Measurements from ENCODE around the gene FAM221B. TPM values are rescaled to one million over a fixed set of nuclear protein-coding genes. Genes with fewer than 3 reads are reported as not detected.

Gene FAM221B
- polyA plus RNA-seq, 3 donors from 2014 or later = not detected

DNA sequence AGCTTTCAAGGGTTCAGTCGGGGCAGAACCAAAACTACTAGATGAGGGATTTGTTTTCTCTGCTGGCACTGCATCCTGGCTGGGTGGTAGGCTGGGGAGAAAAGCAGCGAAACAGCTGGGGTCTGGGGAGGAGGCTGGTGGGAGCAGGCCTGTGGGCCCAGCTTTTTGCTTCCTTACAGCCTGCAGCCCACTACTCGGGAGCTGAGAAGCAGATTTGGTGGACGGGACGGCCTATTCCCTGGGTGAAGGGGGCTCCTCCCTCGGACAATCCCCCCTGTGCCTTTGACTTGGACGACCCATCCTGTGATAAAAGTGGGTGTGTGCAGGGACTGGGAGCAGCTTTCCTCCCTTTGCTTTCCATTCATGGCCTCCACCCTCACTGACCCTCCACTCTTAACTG lies 28.0 kb downstream of the FAM221B start:
- DNase-seq = no peak
- H3K4me1 Mint-ChIP-seq = no peaks in the 10 kb centered on the region
- H3K27me3 Mint-ChIP-seq (ENCODE audit: low read depth in 3 of 3) = peaks cover 0 to 2% (median 0%) of the 10 kb centered on the region in 3 donors
- no peak overlapping the region for H3K4me3 Mint-ChIP-seq
- peaks cover 13 to 29% (median 25%) of the 10 kb centered on the region in 3 donors for H3K36me3 Mint-ChIP-seq
- H3K9me3 Mint-ChIP-seq = no peaks in the 10 kb centered on the region
- peak overlapping the region in 1 of 6 donors; percentile 2 for H3K27ac Mint-ChIP-seq

DNA sequence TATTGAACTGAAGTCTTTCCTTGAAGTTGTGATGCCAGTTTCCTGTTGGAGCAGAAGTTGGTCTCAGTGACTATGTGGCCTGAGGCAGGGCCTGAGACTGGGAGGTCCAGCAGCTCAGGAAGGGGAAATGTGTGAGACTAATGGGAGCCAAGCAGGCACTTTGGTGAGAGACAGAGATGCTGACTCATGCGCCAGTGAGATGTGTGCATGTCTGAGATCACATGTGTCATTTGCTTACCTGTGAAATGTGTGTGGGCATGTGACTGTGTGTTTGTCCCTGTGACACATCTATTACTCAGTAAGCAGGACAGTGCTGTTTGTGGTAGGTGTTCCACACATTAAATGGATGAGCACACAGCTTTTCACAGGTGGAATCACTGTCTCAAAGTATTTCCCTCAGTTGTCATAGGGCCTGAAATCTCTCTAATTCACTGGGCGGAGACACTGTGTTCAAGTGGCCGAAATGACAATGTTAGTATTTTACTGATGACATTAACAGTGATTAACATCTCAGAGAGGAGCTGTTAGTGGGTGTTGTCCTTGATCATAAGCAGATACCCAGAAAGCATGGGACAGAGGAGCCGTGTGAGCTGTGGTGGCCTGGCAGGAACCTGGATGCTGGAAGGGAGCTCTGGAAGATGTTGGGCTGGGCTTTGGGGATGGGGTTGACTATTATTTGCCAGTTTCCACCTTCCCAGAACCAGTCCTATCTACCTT lies 29.7 kb downstream of the FAM221B start:
- DNase-seq = no peak
- H3K4me3 Mint-ChIP-seq = no peak overlapping the region
- peak overlapping the region in 1 of 6 donors; percentile 26 for H3K27ac Mint-ChIP-seq
- peaks cover 11 to 25% (median 23%) of the 10 kb centered on the region in 3 donors for H3K36me3 Mint-ChIP-seq
- peaks cover 0 to 5% of the 10 kb centered on the region in 2 donors for H3K4me1 Mint-ChIP-seq
- H3K27me3 Mint-ChIP-seq (ENCODE audit: low read depth in 3 of 3) = peaks cover 0 to 4% (median 1%) of the 10 kb centered on the region in 3 donors
- H3K9me3 Mint-ChIP-seq = no peaks in the 10 kb centered on the region

DNA sequence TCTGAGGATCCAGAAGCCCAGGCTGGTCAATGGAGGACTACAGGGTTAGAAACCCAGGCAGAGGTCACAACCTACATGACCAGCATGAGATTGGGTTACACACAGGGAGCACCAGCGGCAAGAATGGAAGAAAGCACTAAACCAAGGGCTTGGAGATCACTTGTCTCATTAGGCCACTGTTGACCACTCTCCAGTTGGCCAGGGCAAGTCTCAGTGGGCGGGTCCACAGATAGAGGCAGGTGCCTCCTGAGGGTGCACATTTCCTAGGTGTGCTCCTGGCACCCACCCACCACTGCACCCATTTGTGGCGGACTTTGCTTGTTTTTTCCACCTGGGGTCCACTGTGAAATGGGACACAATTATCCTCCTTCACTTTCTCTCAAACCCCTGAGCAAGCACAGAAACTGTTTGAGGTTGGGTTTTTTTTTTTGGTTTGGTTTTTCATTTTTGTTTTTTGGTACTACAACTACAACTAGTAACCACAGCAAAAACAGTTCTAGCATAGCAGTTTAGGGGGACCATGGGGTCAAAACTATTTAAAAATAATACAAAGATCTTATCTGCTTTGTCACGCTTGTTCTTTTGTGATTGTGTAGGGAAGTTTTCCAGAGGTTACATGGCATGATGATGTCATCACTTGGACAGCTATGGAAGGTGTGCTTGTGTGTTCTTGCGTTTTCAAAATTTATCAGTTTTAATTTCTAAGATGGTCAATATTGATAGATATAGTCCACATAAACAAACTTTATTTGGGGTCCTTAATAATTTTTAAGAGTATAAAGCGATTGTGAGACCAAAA lies 31.0 kb downstream of the FAM221B start:
- Mint-ChIP-seq H3K27me3 (ENCODE audit: low read depth in 3 of 3) (peaks cover 0 to 3% (median 3%) of the 10 kb centered on the region in 3 donors), H3K4me1 (peaks cover 0 to 5% of the 10 kb centered on the region in 2 donors), H3K4me3 (no peak overlapping the region), H3K9me3 (no peaks in the 10 kb centered on the region), H3K36me3 (peaks cover 13 to 20% (median 19%) of the 10 kb centered on the region in 3 donors), H3K27ac (no peak overlapping the region)
- no peak for DNase-seq

GRCh38 chr9:35795695-35796094 lies 32.8 kb downstream of the FAM221B start:
- Mint-ChIP-seq H3K4me1 (peaks cover 0 to 5% of the 10 kb centered on the region in 2 donors), H3K4me3 (no peak overlapping the region)

DNA sequence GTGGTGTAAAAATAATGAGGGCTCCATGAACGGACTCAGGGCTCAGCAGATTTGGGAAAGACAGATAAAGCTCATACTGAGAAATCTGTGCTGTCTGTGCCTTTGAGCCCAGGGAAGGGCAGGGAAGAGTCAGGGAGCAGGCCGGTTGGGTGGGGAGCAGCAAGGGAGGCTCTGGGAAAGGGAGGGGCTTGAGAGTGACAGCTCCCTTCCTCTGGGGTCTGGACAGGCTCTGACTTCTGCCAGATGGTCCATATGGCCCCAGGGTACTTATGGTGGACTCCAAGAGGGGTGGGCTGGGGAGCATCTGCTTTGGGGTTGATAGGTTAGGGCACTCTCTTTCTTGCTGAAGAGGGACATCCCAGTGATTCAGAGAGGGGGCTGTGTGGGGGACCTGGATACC lies 35.1 kb downstream of the FAM221B start:
- no peaks in the 10 kb centered on the region for H3K9me3 Mint-ChIP-seq
- H3K27ac Mint-ChIP-seq = peak overlapping the region in 1 of 6 donors; percentile 77
- peaks cover 2 to 5% of the 10 kb centered on the region in 2 donors for H3K4me1 Mint-ChIP-seq
- H3K27me3 Mint-ChIP-seq (ENCODE audit: low read depth in 3 of 3) = peaks cover 0 to 4% (median 3%) of the 10 kb centered on the region in 3 donors
- H3K4me3 Mint-ChIP-seq = no peak overlapping the region
- H3K36me3 Mint-ChIP-seq = peaks cover 0 to 13% (median 6%) of the 10 kb centered on the region in 3 donors
- no peak for DNase-seq

More at GRCh38 chr9:35795695-35796094, 32.8 kb downstream of the FAM221B start:
- Mint-ChIP-seq H3K27me3 (ENCODE audit: low read depth in 3 of 3) (peaks cover 0 to 4% (median 3%) of the 10 kb centered on the region in 3 donors), H3K27ac (no peak overlapping the region), H3K36me3 (peaks cover 6 to 13% (median 6%) of the 10 kb centered on the region in 3 donors), H3K9me3 (no peaks in the 10 kb centered on the region)
- no peak for DNase-seq

- Mint-ChIP-seq H3K4me3 (no peak overlapping the region), H3K27ac (no peak overlapping the region), H3K27me3 (ENCODE audit: low read depth in 3 of 3) (peaks cover 0 to 4% (median 3%) of the 10 kb centered on the region in 3 donors), H3K36me3 (peaks cover 0 to 13% (median 7%) of the 10 kb centered on the region in 3 donors), H3K9me3 (no peaks in the 10 kb centered on the region), H3K4me1 (peaks cover 2 to 5% of the 10 kb centered on the region in 2 donors)
- DNase-seq = no peak
These were observed 35.7 kb downstream of the FAM221B start for GRCh38 chr9:35792826-35793225.

- Mint-ChIP-seq H3K27me3 (ENCODE audit: low read depth in 3 of 3) (peaks cover 0 to 4% (median 3%) of the 10 kb centered on the region in 3 donors), H3K36me3 (peaks cover 0 to 17% (median 13%) of the 10 kb centered on the region in 3 donors), H3K9me3 (no peaks in the 10 kb centered on the region), H3K27ac (no peak overlapping the region), H3K4me1 (peaks cover 2 to 5% of the 10 kb centered on the region in 2 donors), H3K4me3 (no peak overlapping the region)
- no peak for DNase-seq
These were observed 36.3 kb downstream of the FAM221B start for GRCh38 chr9:35792024-35792813.

- Mint-ChIP-seq H3K9me3 (no peaks in the 10 kb centered on the region), H3K27me3 (ENCODE audit: low read depth in 3 of 3) (peaks cover 0 to 4% (median 3%) of the 10 kb centered on the region in 3 donors), H3K4me3 (no peak within 1 kb of the TSS), H3K27ac (no peak within 1 kb of the TSS), H3K36me3 (peaks cover 3 to 18% (median 16%) of the 10 kb centered on the region in 3 donors), H3K4me1 (peaks cover 2 to 5% of the 10 kb centered on the region in 2 donors)
- DNase-seq = no peak
These were observed 37.1 kb downstream of the FAM221B start, which contains the start of gene NPR2 for GRCh38 chr9:35791297-35791921. TSS of gene NPR2 (plus strand) at chr9:35791591. CDS start at chr9:35792409, 818 bp downstream.

DNA sequence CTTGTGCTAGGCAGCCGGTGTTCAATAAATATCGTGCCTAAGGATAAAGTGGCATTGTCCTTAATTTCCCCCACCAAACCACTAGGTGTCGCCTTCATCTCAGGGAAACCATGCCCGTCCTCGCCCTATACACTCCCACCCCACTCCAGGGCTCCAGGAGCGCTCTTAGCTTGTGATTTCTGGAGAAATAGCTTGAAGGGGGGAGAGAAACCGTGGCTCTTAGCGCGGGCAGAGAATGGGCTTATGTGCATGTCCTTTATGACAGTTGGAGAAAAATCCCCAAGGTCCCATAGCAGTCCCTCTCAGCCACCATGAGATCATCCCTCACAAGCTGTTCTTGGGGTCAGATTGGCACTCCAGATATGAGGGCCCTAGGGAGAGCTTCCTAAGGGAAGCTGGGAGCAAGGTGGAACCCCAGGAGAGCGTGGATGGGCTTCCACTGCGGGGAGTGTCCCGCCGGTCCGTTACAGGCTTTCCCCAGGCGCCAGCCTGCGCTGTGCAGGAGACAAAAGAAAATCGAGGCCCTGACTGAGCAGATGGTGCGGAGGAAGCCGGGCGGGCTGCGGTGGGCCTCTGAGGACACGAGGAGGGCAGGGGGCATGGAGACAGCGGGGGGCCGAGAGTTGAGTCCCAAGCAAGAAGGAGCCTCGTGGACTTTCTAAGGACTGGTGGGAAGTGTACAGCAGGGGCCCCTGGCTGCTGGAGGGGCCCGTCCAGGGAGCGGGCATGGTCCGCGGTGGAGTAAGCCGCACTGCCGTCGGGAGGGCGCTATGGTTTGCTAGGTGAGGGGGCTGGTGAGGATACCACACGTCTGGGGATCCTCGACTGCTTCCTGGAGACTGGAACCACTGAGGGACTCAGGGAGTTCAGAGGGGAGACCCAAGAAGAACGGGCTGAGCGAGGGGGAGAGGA lies 37.9 kb downstream of the FAM221B start:
- H3K27ac Mint-ChIP-seq = no peak overlapping the region
- H3K4me3 Mint-ChIP-seq = no peak overlapping the region
- H3K36me3 Mint-ChIP-seq = peaks cover 11 to 24% (median 23%) of the 10 kb centered on the region in 3 donors
- H3K9me3 Mint-ChIP-seq = no peaks in the 10 kb centered on the region
- H3K27me3 Mint-ChIP-seq (ENCODE audit: low read depth in 3 of 3) = peaks cover 0 to 4% (median 3%) of the 10 kb centered on the region in 3 donors
- DNase-seq = peak; percentile 58 to 66 (median 61)
- peaks cover 2 to 5% of the 10 kb centered on the region in 2 donors for H3K4me1 Mint-ChIP-seq

- Mint-ChIP-seq H3K4me3 (no peak overlapping the region), H3K27ac (no peak overlapping the region), H3K9me3 (no peaks in the 10 kb centered on the region)
These were observed 38.5 kb downstream of the FAM221B start for GRCh38 chr9:35790025-35790384.

DNA sequence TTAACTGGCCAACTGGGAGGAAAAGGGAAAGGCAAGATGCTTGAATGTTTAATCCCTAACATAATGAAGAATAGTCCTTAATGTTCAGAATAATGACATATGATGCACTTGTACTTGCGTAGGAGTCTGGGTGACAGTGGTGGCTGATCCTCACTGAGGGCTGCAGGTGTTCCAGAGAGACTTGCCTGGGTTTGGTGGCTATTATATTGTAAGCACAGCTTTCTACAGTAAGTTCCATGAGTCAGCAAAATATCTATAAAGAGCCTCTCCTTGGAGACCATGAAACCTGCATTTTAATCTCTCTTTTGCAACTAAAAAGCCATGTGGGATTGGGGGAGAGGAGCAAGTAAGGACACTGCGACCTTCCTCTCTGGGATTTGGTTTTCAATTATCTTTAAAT lies 39.0 kb downstream of the FAM221B start:
- DNase-seq = no peak
- Mint-ChIP-seq H3K4me3 (no peak overlapping the region), H3K27me3 (ENCODE audit: low read depth in 3 of 3) (peaks cover 0 to 4% (median 2%) of the 10 kb centered on the region in 3 donors), H3K36me3 (peaks cover 15 to 25% (median 21%) of the 10 kb centered on the region in 3 donors), H3K9me3 (no peaks in the 10 kb centered on the region), H3K27ac (no peak overlapping the region), H3K4me1 (peaks cover 2 to 5% of the 10 kb centered on the region in 2 donors)

More at GRCh38 chr9:35790025-35790384, 38.5 kb downstream of the FAM221B start:
- peaks cover 12 to 25% (median 22%) of the 10 kb centered on the region in 3 donors for H3K36me3 Mint-ChIP-seq
- DNase-seq = no peak
- peaks cover 0 to 4% (median 3%) of the 10 kb centered on the region in 3 donors for H3K27me3 Mint-ChIP-seq (ENCODE audit: low read depth in 3 of 3)
- H3K4me1 Mint-ChIP-seq = peaks cover 2 to 5% of the 10 kb centered on the region in 2 donors

DNA sequence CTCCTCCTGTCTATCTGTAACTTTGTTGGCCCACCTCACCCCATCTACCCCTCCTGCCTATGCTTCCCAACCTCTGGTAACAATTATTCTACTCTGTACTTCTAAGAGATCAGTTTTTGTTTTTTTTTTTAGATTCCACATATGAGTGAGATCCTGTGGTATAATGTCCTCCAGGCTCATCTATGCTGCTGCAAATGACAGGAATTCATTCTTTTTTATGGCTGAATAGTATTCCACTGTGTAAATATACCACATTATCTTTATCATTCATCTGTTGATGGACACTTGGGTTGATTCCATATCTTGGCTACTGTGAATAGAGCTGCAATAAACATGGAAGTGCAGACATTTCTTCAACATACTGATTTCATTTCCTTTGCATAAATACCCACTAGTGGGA lies 45.1 kb downstream of the FAM221B start:
- H3K27ac Mint-ChIP-seq = no peak overlapping the region
- no peak for DNase-seq
- no peaks in the 10 kb centered on the region for H3K27me3 Mint-ChIP-seq (ENCODE audit: low read depth in 3 of 3)
- H3K9me3 Mint-ChIP-seq = no peaks in the 10 kb centered on the region
- H3K36me3 Mint-ChIP-seq = peaks cover 25 to 37% (median 27%) of the 10 kb centered on the region in 3 donors
- no peaks in the 10 kb centered on the region for H3K4me1 Mint-ChIP-seq
- H3K4me3 Mint-ChIP-seq = no peak overlapping the region

Measured in immature natural killer cell (primary cell).